Hematopoietic multipotent progenitor cell treated with erythropoietin and hydrocortisone succinate and interleukin-3 and kit ligand, for 17 days (in vitro differentiated cells): ENCODE data around the gene TMEM30B.
A peak's percentile ranks its signal among the peaks of the same experiment; 100 is the strongest.
"Not testable (repeated sequence)": the region's sequence is repeated elsewhere in the genome, so short reads cannot be mapped to it uniquely, and the experiment has no call there.

ENCODE experiments used
- DNase-seq: peaks from one replicate; pipeline ENCODE4 v3.0.0-alpha.2; 2015; ENCODE audit warnings: low spot score

The TMEM30B gene

DNA sequence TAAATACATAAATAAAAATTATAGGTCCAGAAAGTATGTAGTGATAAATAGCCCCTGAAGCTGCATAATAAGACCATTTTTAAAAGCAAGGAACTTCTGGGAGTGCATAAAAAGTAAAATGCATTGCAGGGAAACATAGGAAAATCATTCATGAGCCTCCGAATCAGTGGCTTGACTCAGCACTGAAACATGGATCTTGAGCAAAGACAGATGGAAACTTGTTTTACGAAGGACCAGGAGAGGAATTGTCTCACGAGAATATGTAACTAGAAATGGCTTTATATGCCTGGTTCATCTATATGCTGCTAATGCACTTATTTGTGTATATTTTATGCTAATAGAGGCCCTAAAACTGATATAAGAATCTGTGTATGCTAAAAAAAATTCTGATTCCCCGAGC is 14.7 kb downstream of the TMEM30B start:
- no peak for DNase-seq

DNA sequence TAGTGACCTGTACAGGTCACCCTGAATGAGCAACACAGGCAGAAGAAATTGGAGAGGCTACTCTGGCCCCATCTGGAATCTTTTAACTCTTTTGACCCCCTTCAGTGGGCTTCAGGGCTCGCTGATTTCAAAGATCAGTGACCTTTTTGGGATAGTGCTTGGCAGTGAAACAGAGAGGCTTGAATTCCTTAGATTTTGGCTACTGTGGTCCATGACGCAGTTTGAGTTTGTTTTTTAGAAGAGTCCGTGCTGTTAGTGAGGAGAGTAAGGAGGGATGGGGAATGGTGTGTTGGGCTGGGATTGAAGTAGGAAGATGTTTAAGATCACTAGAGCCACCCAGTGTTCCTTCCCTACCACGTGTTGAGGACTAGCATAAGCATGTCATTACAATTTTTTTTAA is 16.5 kb downstream of the TMEM30B start:
- no peak for DNase-seq

- DNase-seq = no peak
These were observed 17.0 kb downstream of the TMEM30B start for GRCh38 chr14:61264010-61264571.

- DNase-seq = no peak
These were observed 19.1 kb downstream of the TMEM30B start for GRCh38 chr14:61262082-61262481.

GRCh38 chr14:61260939-61261776 is 20.0 kb downstream of the TMEM30B start:
- DNase-seq = no peak

GRCh38 chr14:61258985-61259384 is 22.2 kb downstream of the TMEM30B start:
- DNase-seq = no peak

- no peak for DNase-seq
These were observed 23.6 kb downstream of the TMEM30B start for GRCh38 chr14:61257469-61258057.

DNA sequence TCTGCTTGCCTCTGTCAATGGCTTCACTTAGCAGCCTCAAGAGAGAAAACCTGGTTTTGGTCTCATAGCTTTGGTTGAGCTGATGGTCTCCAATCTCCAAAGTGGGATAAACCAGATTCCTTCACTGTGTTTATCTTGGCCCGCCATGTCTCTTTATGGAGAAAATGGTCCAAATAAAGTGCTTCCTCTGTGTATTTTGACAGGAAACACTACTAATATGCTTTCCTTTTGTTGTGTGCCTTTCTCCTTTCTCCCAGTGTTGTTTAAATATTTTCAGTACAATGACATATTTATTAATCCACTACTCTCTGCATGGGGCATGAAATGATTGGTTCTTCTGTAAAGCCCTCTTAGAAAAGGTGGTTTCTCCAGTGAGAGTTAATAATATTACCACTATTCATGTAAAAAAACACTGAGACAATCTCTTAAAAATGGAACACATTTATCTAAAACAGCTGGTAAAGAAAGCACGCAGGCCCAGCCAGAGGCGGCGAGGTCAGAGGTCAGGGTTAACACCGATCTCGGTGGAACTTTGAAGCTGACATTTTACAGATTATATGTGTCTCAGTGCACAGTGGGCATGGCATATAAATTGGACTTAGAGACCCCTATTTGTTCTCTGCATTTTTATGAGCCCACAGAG is 24.2 kb downstream of the TMEM30B start:
- no peak for DNase-seq

DNA sequence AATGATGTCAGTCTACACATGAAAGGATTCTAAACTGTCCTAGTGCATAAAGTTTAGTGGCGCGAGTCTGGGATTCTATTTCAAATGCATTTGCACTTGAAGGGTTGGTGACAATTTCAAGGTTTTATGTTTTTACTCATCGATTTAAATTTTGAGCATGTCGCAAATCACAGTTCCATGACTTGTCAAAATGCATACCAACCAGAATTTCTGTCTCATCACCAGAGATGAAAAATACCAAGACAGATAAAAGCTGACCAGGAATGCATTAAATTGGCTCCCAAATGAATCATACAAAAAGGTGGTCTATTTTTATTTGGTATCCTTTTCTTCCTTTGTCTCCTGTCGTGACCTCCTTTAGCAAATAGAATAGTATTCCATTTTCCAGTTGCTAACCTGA is 25.2 kb downstream of the TMEM30B start:
- DNase-seq = no peak

- DNase-seq = no peak
These were observed 26.2 kb downstream of the TMEM30B start for GRCh38 chr14:61254808-61255526.

DNA sequence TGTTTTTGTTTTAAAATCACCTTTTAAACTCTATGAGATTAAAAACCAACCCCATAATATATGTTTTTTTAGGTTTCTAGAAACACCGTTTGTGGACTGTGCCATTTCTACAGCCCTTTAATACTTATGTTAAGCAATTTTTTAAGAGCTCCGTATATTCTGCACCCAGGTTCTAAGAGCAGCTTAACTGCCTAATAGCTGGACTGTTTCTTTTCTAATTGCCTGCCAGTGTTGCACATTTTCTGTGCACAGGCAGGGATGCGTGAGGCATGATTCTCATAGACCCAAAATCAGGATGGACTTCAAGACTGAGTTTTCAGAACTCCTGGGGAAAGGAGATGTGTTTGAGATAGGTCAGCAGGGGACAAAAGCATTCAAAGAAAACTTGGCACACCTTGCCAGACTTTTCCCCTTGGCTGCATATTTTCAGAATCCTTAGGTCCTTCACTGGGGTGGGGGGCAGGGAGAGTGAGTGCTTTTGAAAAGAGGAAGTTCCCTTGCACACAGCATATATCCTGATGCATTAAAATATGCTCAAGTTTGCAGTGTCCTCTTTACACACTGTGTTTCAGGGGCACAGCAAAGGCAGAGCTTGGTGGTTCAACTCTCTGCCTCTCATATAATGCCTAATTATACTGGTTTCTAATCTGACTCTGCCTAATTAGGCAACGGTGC is 27.9 kb downstream of the TMEM30B start:
- no peak for DNase-seq

DNA sequence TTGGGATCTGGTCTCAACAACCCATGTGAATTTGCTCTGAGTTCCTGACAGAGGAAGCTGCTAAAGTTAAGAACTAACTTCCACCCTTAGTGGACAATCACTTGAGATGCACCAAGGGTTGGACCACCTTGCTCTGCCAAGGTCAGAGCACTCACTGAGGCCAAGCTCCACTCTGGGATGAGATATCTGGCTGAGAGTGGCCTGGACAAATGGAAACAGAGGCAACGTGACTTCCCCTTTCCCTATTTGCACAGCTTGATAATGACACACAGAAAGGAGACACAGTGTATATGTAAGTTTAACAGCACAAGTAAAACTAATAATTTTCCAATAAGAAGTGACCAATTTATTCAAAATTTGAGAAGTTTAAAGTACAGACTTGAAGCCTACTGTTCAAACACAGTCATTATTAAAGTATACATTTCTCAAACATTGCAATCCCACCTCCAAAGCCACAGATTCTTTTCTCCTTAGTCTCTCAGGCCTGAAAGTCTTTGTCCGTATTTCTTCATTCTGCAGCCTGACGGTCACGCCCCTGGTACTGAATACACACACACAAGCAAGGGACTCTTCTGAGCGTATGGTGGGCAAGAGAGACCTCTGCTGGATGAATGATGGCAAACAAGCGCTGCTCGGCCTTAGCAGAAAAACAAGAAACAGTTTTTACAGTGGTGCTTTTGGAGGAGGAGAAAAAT is 28.6 kb downstream of the TMEM30B start:
- DNase-seq = peak; percentile 25

DNA sequence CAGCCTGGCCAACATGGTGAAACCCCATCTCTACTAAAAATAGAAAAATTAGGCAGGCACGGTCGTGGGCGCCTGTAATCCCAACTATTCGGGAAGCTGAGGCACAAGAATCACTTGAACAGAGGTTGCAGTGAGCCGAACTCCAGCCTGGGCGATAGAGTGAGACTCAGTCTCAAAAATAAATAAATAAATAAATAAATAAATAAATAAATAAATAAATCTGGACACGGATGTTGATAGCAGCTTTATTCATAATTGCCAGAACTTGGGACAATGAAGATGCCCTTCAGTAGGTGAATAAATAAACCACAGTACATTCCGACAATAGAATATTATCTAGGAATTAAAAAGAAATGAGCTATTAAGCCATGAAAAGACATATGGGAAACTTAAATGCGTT is 31.1 kb downstream of the TMEM30B start:
- DNase-seq = no peak

- DNase-seq = no peak
These were observed 33.2 kb downstream of the TMEM30B start for GRCh38 chr14:61247935-61248334.

- no peak for DNase-seq
These were observed 34.4 kb downstream of the TMEM30B start for GRCh38 chr14:61246721-61247120.

GRCh38 chr14:61244009-61244408 is 37.1 kb downstream of the TMEM30B start:
- no peak for DNase-seq

GRCh38 chr14:61240206-61240605 is 40.9 kb downstream of the TMEM30B start:
- DNase-seq = no peak

DNA sequence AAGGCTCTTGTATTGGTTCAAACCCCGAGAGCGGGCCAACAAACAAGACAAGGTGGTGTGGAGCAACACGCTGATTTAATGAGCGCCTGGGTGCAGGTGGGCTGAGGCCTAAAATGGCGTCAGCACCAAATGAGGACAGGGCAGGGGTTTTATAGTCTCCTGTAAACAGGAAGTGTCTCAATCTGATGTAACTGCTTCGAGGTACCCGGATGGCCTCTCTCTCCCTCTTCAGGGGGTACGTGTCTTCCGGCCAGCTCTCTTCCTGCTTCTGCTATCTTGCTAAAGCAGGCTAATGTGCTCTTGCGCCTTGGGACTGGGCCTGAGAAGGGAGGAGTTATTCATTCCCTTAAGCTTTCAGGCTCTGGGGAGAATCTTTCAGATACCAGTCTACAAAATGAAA is 41.9 kb downstream of the TMEM30B start:
- DNase-seq = not testable (repeated sequence)

DNA sequence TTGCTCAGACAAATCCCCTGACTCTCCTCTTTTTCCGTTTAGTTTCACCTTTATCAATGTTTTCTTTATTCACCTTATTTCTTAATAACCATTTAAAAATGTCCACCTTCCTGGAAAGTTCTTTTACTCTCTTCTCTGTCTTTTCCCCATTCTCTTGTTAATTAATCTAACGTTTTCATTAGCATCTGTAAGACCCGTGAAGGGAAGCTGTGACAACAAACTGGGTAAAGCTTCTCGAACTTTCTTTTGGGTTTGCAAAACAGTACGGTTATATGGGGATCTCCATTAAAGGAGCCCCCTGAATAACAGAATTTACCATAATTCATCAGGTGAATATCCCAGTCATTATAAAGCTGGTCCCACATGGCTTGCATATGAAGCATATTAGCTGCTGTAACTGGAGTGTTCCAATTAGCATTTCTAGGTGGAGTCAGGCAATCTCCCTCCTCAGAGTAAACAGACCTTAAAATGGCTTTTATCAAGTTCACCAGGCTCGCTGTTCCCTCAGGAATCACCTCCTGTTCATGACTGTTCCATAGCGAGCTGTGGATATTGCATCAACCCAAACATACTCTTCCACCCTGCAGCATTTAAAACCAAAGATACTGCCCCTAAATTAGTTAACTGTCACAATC is 42.4 kb downstream of the TMEM30B start:
- DNase-seq = no peak

GRCh38 chr14:61234215-61234916 is 46.8 kb downstream of the TMEM30B start:
- no peak for DNase-seq
